Stimulated activated CD4-positive, alpha-beta T cell treated with anti-CD3 and anti-CD28 coated beads, Interleukin-12 subunit alpha, Interleukin-12 subunit beta, amount 100 ng/mL, for 4 hours (primary cell): ENCODE measurements around the gene DRD3.
A peak's percentile ranks its signal among the peaks of the same experiment; 100 is the strongest.

ENCODE experiments used
- DNase-seq: peaks from one replicate; pipeline ENCODE4 v3.0.0-alpha.2; 2020

The DRD3 gene

GRCh38 chr3:114176890-114177289, 2.0 kb downstream of the DRD3 start:
- DNase-seq: no peak

- no peak for DNase-seq
Measured at GRCh38 chr3:114176487-114176886, 2.4 kb downstream of the DRD3 start.

DNA sequence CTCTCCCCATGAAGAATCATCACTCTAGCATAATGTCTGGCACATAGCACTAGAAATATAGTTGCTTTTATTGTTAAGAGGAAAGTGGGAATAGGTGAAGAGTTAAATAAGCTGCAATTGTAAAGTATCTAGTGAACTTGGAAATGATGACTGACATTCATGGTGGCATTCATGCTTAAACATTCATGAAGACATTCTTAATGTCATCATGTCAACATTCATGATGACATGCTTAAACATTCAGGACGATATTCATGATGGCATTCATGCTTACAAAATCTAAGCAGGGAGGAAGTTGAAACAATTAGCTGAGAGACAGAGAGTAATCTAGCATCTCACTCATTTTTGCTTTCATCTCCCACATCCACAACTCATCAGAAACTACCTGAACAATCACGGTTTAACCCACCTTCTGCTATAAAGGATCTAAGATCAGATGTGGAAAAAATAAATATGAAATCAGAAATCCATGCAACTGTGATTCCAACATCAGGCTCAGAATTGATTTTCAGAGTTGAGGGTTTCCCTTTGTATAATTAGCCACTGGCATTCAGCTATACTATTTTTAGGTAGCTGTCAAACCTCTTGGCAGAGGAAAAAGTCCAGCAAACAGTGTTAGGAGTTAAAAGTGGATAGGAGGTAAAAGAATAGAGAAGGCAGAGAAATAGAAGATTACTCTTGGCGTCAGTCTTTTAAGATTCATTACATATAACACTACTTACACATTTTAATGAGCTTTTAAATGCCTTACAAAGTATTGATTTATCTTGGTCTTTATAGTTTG, 3.5 kb downstream of the DRD3 start:
- no peak for DNase-seq

DNA sequence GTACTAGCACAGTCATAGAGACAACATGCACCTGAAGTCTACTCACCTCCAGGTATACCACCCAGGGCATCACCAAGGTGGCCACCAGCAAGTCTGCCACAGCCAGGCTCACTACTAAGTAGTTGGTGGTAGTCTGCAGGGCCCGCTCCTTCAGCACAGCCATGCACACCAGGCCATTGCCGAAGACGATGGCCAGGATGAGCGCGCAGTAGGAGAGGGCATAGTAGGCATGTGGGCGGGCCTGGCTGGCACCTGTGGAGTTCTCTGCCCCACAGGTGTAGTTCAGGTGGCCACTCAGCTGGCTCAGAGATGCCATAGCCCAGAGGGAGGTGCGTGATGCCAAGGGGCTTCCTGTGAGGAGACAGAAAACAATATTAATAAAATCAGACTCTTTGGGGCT, 7.2 kb downstream of the DRD3 start:
- no peak for DNase-seq

DNA sequence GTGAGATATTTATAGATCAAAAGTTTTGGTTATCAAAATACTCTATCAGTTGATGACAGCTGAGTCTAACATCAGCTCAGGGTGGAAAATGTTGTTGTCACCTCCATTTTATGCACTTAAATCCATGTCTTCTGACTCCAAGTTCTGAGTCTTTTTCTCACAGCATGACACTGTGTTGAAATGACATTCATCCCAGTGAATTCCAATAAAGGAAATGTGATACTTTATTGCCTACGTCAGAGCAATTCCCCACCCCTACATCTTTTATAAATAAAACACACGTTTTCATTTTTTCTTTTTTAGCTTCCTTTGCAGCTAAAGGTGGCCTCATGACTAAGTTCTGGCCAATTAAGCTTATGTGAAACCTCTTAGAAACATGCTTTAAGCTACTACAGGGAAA, 10.7 kb downstream of the DRD3 start:
- no peak for DNase-seq

DNA sequence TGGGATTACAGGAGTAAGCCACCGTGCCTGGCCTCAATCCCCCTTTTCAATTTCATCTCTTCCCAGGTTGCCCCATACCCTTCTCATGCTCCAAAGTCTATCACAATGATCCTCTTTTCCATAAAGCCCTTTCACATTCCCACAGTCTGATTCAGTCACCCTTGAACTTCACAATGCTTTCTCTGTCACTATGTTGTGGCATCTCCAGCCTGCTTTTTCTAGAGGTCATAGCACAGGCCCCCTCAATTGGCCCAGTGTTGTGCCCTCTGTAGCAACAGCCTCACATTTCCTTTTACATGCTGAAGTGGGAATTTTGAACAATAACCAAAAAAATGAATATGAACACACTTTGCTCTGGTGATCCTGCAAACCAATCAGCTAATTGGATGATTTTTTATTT, 21.5 kb downstream of the DRD3 start:
- no peak for DNase-seq

DNA sequence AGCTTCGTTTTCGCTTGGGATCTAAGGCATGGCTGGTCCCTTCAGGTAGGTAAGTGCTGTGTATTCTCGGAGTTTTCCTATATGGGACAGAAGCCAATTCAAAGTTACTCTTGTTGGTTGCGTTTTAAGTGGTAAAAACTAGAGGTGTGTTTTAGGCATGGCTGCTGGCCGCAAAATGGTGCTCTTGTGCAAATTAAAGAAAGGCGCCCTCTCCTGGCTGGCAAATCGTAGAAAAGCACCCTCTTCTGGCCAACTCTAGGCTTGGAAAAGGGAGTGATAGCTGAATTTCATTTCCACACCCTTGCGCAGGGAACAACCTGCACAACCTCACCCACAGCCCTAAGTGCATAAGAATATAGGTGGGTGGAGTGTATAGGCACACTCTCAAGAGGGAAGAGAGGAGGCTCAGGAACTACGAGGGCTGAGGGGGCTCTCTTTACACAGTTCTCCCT, 23.5 kb downstream of the DRD3 start:
- no peak for DNase-seq

GRCh38 chr3:114154321-114154821, 24.5 kb downstream of the DRD3 start:
- DNase-seq: no peak

- DNase-seq: peak; percentile 87
Measured at GRCh38 chr3:114152519-114153151, 26.2 kb downstream of the DRD3 start.

- DNase-seq: no peak
Measured at GRCh38 chr3:114151091-114151490, 27.8 kb downstream of the DRD3 start.

DNA sequence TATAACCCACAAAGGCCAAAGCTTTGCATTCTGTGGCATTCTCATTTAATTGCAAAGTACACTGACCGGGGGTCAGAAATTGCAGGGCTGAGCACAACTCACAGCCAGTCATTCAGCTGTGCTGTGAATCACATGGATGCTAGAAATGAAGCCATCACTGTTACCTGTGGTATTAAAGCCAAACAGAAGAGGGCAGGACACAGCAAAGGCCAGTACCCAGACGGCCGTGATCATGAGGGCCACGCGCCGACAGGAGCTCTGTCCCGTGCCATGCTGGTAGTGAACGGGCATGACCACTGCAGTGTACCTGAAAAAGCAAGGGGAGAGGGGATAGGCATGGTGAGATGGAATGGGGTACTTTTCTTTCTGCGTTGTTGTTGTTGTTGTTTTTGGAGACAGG, 31.6 kb downstream of the DRD3 start:
- no peak for DNase-seq

GRCh38 chr3:114144909-114145688, 33.8 kb downstream of the DRD3 start:
- no peak for DNase-seq

DNA sequence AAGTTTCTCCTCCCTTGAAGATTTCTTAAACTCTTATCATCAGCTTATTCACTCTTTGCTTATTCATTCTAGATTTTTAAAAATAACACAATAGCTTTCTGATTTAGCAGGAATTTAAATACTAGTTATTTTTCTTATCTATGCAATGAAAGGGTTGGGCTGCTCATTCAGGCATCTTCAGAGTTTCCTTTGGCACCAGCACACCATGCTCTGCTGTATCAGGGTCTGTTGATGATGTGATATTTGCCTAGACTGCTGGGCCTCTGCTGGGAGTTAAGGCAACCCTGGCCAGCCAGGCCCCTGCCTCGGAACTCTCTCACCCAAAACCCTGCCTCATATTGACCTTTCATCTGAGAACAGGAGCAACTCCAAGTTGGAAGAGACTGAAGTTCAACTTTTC, 35.0 kb downstream of the DRD3 start:
- DNase-seq: no peak

- no peak for DNase-seq
Measured at GRCh38 chr3:114139836-114140235, 39.0 kb downstream of the DRD3 start.

GRCh38 chr3:114133947-114134346, 44.9 kb downstream of the DRD3 start:
- DNase-seq: no peak

- DNase-seq: no peak
Measured at GRCh38 chr3:114132500-114132899, 46.4 kb downstream of the DRD3 start.

DNA sequence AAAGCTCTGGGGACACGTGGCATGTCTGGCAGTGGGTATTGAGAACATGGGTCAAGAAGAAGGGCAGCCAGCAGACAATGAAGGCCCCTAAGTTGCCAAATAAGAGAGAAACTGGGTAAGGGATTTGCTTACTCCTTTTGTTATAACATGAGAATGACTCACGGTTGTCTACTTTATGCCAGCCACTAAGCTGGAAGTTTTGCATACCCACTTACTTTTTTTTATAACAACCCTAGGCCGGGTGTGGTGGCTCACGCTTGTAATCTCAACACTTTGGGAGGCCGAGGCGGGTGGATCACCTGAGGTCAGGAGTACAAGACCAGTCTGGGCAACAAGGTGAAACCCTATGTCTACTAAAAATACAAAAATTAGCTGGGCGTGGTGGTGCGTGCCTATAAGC, 50.0 kb downstream of the DRD3 start:
- no peak for DNase-seq

GRCh38 chr3:114128231-114128630, 50.6 kb downstream of the DRD3 start:
- DNase-seq: no peak

- no peak for DNase-seq
Measured at GRCh38 chr3:114127517-114127916, 51.3 kb downstream of the DRD3 start.

- no peak for DNase-seq
Measured at GRCh38 chr3:114126461-114126860, 52.4 kb downstream of the DRD3 start.

DNA sequence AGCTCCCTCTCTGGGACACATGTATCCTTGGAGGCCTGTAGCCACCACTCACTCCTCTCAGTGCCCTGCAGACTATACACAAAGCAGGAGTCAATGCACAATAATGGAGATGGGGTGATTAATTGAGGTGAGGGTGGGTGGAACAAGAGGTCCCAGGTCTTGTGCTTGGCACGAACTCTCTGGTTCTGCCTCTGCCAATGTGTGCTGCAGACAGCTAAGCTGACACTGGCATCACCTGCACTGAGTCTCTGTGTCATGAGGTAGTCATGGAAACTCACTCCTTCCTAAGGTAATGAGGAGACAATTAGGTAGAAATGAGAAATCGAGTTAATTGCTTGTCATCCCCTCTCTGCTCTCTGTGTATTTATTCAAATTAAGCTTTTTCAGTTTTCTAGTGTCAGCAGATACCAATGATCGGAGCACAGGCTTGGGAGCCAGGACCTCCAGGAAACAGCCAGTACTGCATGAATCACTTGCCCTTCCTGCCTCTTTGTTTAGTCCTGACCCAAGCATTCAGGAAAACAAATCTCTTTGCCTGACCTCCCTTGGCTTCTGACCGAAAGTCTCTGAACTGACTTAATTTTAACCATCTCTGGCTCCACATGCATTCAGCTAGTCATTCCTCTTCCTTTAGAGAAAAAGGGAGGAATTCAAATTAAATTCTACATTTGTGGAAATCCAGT, 56.7 kb downstream of the DRD3 start:
- no peak for DNase-seq

DNA sequence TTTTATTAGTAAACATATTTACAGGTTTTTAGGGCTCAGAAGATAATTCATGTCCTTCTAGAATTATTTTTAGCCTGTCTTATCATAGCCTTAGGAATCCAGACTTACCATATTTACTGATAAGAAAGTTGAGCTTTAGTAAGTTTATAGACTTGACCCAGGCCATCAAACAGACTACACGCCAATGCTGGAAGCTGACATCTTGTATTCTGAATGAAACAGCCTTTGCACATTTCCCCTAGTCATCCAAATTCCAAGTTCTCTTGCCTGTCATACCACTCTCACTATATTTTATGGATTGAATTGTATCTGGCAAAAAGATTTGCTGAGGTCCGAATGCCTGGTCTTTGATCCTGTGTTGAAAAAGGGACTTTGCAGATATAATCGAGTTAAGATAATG, 58.6 kb downstream of the DRD3 start:
- DNase-seq: no peak

GRCh38 chr3:114119776-114120175, 59.1 kb downstream of the DRD3 start:
- no peak for DNase-seq
